GM21360 (cell line): ENCODE data around the gene RASSF6.
"Not testable (repeated sequence)": the region's sequence is repeated elsewhere in the genome, so short reads cannot be mapped to it uniquely, and the experiment has no call there.

Experiments
- ATAC-seq: cut with Tn5 transposase; IDR thresholded peaks from one replicate; pipeline ENCODE4 v1.9.1; 2021; ENCODE audit warnings: mild to moderate bottlenecking, moderate library complexity; ENCODE audit not compliant: unreplicated experiment

The RASSF6 gene

DNA sequence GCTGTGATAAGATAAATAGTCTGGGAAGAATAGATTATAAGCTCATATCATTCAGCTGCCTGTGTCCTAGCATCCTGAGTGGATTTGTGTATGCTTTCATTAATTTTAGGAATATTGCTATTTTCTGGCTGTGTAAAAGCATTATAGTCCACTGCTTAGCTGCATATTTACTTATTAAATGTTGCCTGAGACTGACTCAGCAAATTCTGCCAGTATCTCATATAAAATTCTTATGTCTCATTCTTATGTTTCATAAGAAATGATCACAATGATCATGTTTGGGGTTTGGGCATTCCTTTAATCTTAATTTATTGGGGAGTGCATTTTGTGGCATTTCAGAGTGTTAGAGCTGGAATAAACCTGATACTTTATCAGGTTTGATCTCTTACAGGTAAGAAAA lies 34.9 kb downstream of the RASSF6 start:
- no peak for ATAC-seq

DNA sequence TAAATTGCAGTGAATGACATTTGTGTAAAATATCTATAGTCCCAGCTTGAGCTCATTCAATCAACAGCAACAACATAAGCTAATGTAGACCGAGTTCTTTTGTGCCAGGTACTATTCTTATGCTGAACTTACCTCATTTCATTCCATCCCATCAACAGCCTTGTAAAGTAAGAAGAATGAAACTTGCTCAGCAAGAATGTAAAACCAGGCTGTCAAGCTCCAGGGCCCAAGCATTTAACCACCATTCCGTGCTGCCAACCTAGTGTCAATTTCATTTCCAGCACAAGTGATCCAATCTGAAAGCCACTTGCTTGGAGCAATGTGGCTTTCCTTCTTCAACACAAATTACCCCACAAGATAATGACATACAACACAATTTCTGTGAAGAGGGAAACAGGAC lies 36.6 kb downstream of the RASSF6 start:
- ATAC-seq: no peak

- no peak for ATAC-seq
These were observed 42.9 kb downstream of the RASSF6 start for GRCh38 chr4:73577371-73577770.

- ATAC-seq: no peak
These were observed 43.9 kb downstream of the RASSF6 start for GRCh38 chr4:73576381-73576780.

DNA sequence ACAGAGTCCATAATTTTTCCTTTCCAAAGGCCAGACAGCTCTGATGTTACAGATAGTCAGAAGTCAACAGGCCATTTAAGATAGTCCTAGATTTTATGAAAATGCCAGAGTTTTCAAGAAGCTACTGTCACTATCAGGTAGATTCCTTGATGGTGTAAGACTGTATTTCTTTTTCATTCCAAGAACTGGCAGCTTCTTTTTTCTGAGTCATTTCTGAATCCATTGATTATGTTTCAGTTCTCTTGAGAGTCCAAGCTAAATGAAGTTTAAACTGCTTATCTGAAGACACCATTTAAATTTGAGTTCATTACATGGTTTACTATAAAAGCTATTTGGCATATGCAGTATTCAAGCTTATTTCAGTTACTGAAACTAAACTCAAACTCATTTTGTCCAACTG lies 44.6 kb downstream of the RASSF6 start:
- ATAC-seq: peak; percentile 41

DNA sequence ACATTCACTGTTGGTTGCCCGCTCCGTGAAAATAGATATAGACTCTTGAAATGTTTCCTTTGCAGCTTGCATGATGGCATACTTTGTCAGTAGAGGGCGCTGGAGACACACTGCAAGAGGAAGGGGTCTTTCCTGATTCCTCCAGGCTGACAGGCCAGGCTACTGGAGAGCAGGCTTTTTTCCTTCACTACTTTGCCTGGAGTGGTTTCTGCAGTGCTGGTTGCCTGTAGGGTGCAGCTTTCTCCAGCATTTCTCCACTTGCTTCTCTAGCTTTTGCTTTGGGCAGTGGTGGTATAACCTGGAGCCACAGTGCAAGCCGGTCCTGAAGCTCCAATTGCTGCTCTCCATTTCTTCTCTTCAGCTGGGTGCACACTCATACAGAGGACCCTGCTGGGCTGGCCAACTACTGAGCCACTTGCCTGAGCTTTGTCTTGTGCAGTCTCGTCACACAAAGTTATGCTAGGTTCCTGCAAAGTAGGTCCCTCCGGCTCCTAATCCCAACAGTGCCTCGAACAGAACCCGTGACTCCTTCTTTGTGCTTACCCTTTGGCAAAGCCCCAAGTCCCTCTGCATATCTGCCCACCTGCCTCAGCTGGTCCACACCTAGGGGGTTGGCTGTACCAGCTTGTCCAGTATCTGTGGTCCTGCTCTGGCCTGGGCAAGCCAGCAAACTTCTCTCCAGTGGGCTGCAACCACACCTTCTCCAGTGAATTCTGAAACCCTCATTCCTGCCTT lies 46.3 kb downstream of the RASSF6 start:
- peak; percentile 78 for ATAC-seq

DNA sequence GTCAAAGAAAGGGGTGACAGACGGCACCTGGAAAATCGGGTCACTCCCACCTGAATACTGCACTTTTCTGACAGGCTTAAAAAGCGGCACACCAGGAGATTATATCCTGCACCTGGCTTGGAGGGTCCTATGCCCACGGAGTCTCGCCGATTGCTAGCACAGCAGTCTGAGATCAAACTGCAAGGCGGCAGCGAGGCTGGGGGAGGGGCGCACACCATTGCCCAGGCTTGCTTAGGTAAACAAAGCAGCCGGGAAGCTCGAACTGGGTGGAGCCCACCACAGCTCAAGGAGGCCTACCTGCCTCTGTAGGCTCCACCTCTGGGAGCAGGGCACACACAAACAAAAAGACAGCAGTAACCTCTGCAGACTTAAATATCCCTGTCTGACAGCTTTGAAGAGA lies 69.4 kb downstream of the RASSF6 start:
- not testable (repeated sequence) for ATAC-seq

- ATAC-seq: no peak
These were observed 75.6 kb downstream of the RASSF6 start for GRCh38 chr4:73544620-73545019.

DNA sequence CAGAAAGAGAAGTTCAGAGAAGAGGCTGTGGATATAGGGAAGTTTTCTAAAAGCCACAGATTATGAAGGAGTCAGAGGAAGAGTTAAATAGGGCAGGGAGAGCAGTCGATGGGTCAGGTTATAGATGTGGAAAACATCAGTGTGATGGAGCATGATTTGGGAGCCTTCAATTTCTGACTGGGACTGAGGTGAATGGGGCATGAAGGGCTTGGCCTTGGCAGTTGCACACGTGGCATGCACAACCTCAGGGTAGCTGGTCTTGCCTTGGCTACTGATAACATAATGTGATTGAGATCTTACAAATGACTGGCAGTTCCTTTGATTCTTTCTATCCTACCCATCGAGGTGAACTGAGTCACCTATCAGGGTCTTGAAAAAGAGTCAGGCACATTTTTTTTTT lies 79.0 kb downstream of the RASSF6 start:
- ATAC-seq: no peak

- ATAC-seq: no peak
These were observed 79.4 kb downstream of the RASSF6 start for GRCh38 chr4:73540826-73541225.

GRCh38 chr4:73539386-73539785 lies 80.8 kb downstream of the RASSF6 start:
- no peak for ATAC-seq

GRCh38 chr4:73538162-73538561 lies 82.1 kb downstream of the RASSF6 start:
- no peak for ATAC-seq

DNA sequence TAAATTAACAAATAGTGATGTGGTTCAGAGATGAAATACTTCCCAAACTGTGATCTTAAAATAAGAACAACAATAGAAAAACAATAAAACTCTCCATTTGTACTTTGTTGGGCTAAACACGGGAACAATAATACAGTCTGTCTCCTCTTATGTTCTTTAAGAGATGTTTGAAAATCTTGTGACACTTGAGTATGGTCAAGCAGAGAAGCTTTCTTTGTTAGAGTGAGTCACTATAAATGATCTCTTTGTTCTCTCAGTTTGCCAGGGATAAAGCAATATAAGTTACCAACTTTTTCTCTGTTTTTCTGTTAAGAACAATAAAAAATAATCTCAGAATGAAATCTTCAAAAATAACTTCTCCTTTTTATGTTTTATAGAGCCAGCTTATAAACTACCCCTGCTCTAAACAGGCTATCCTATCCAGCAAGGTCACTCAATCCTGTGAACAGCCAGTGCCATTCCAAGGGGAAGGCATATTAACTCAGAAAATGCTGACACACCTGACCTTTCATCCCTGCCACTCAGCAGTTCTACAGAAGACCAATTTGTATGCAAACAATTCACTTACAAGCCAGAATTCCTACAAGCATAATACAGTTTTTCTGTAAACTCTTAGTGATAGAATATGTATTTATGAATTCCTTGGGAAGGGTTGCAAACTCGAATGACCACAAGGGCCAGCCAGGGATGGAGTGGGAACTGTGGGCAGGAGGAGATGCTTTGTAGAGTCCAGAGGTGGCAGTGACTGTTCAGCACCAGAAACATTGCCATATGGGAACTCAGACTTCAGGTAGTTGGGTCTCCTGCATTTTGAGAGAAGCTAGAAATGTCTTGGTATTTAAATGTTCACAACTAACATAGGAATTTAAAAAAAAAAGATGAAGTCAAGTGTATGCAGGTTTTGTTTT lies 86.5 kb downstream of the RASSF6 start:
- ATAC-seq: no peak

- ATAC-seq: no peak
These were observed 92.1 kb downstream of the RASSF6 start for GRCh38 chr4:73528171-73528570.

DNA sequence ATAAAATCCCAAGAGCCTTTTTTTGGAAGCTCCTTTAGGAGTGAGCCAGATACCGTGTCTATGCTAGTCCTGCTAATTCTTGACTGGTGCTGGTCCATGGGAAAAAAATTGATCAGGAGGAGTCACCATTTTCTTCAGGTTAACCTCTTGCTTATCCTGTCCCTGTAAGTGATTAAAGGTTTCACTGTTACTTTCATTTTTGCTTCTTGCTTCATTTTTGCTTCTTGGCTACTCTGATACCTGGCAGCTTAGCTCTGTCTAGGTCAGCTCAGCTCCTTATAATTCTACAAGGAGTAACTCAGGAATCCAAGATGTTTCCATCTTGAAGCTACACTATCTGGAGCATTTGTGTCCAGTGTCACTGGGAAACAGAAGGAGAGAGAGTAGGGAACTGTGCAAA lies 93.0 kb downstream of the RASSF6 start:
- ATAC-seq: peak; percentile 54

- ATAC-seq: no peak
These were observed 94.6 kb downstream of the RASSF6 start for GRCh38 chr4:73525611-73526010.

GRCh38 chr4:73523126-73523525 lies 97.1 kb downstream of the RASSF6 start:
- ATAC-seq: no peak
